Liver (tissue), 9 donors: ENCODE results near the gene AP4E1. TPM values are rescaled to one million over a fixed set of nuclear protein-coding genes. Genes with fewer than 3 reads are reported as not detected.

Experiments used
- DNase-seq: peaks from one replicate; pipeline ENCODE4 v3.0.0-alpha.2; 2017; ENCODE audit warnings: low spot score
- H3K27ac ChIP-seq, 2 donors: one replicate each; pipeline ENCODE4 v1.7.0; 2013; ENCODE audit warnings: inconsistent platforms in 2 of 2, low read length in 2 of 2, control low read depth in 1 of 2, low read depth in 1 of 2, mild to moderate bottlenecking in 1 of 2
- H3K27me3 ChIP-seq, 4 donors: one replicate each; pipeline versions ENCODE4 v1.6.1 to v1.7.0; 2013; ENCODE audit warnings: low read length in 3 of 4, inconsistent platforms in 1 of 4, mild to moderate bottlenecking in 1 of 4, moderate library complexity in 1 of 4; ENCODE audit not compliant: control insufficient read depth in 4 of 4, insufficient read depth in 4 of 4
- H3K36me3 ChIP-seq, 4 donors: one replicate each; pipeline versions ENCODE4 v1.6.1 to v1.7.0; 2013; ENCODE audit warnings: low read length in 3 of 4, mild to moderate bottlenecking in 3 of 4, low read depth in 1 of 4, moderate library complexity in 1 of 4; ENCODE audit not compliant: control insufficient read depth in 4 of 4, insufficient read depth in 3 of 4
- H3K4me1 ChIP-seq, 4 donors: one replicate each; pipeline versions ENCODE4 v1.6.1 to v1.7.0; 2013; ENCODE audit warnings: low read length in 3 of 4, mild to moderate bottlenecking in 3 of 4, moderate library complexity in 1 of 4; ENCODE audit not compliant: control insufficient read depth in 4 of 4, insufficient read depth in 4 of 4
- H3K4me3 ChIP-seq, 3 donors: one replicate each; pipeline versions ENCODE4 v1.6.1 to v1.7.0; 2013; ENCODE audit warnings: low read length in 3 of 3, control low read depth in 1 of 3, low read depth in 1 of 3, mild to moderate bottlenecking in 1 of 3
- H3K9ac ChIP-seq, 2 donors: one replicate each; pipeline ENCODE4 v1.7.0; 2013; ENCODE audit warnings: low read length in 2 of 2, mild to moderate bottlenecking in 2 of 2, moderate library complexity in 2 of 2, control low read depth in 1 of 2, low read depth in 1 of 2
- H3K9me3 ChIP-seq, 4 donors: one replicate each; pipeline versions ENCODE4 v1.6.1 to v1.7.0; 2013; ENCODE audit warnings: low read length in 3 of 4; ENCODE audit not compliant: control insufficient read depth in 4 of 4
- FOXA1 ChIP-seq: IDR thresholded peaks from 2 replicates; pipeline ENCODE4 v1.6.1; 2016; ENCODE audit warnings: antibody characterized with exemption
- FOXA2 ChIP-seq: IDR thresholded peaks from 2 replicates; pipeline ENCODE4 v1.6.1; 2016; ENCODE audit warnings: antibody characterized with exemption
- GABPA ChIP-seq, 2 donors: IDR thresholded peaks in 1 of 2; conservative IDR thresholded peaks in 1 of 2; 2 replicates each; pipeline ENCODE4 v1.6.1; 2016; ENCODE audit warnings: antibody characterized with exemption in 2 of 2, mild to moderate bottlenecking in 1 of 2, moderate library complexity in 1 of 2
- HNF4A ChIP-seq, 2 donors: conservative IDR thresholded peaks; 2 replicates each; pipeline ENCODE4 v1.6.1; 2016; ENCODE audit warnings: antibody characterized with exemption in 2 of 2, mild to moderate bottlenecking in 2 of 2
- JUND ChIP-seq, 2 donors: IDR thresholded peaks; 2 replicates each; pipeline ENCODE4 v1.6.1; 2016; ENCODE audit warnings: antibody characterized with exemption in 2 of 2
- MAX ChIP-seq: IDR thresholded peaks from 2 replicates; pipeline ENCODE4 v1.6.1; 2016; ENCODE audit warnings: antibody characterized with exemption
- NR2F2 ChIP-seq: IDR thresholded peaks from 2 replicates; pipeline ENCODE4 v1.6.1; 2016; ENCODE audit warnings: antibody characterized with exemption
- REST ChIP-seq: IDR thresholded peaks from 2 replicates; pipeline ENCODE4 v1.6.1; 2016; ENCODE audit warnings: antibody characterized with exemption, mild to moderate bottlenecking
- RXRA ChIP-seq, 2 donors: IDR thresholded peaks; 2 replicates each; pipeline ENCODE4 v1.6.1; 2017 to 2018; ENCODE audit warnings: antibody characterized with exemption in 2 of 2, mild to moderate bottlenecking in 1 of 2
- SP1 ChIP-seq: IDR thresholded peaks from 2 replicates; pipeline ENCODE4 v1.6.1; 2018; ENCODE audit warnings: antibody characterized with exemption, mild to moderate bottlenecking
- TAF1 ChIP-seq: conservative IDR thresholded peaks from 2 replicates; pipeline ENCODE4 v1.6.1; 2016; ENCODE audit warnings: antibody characterized with exemption, mild to moderate bottlenecking
- WGBS: extraction: QIAGEN DNeasy Blood & Tissue Kit; methylation state at CpG from one replicate; pipeline ENCODE4 v1.1.7; 2013; 5-methylcytosine and 5-hydroxymethylcytosine counted together
- polyA plus RNA-seq, 2 donors: library from polyadenylated mRNA; stranded (reverse) in 1 of 2; unstranded in 1 of 2; fragments of 200-250 nt in 1 of 2; fragments of >200 nt in 1 of 2; fragmentation: Nextera tagmentation in 1 of 2; extraction: Ambion mirVana in 1 of 2; gene quantifications; one replicate each; pipeline versions ENCODE4 v1.2.1 to v1.2.3, GENCODE V29; 2013 to 2015
- total RNA-seq, 2 donors: library from RNA; depleted of rRNA; stranded (reverse); fragments of >200 nt; gene quantifications; one replicate each; pipeline ENCODE4 v1.2.3, GENCODE V29; 2014
- TF ChIP-seq, protein P1 (sequence below): fragments of 150-350 bp; IDR thresholded peaks from 2 replicates; pipeline ENCODE4 v1.5.1; 2017; ENCODE audit warnings: improper control_type of control experiment, low read depth, low read length; ENCODE audit not compliant: missing input control
- TF ChIP-seq, protein P2 (sequence below): IDR thresholded peaks from 2 replicates; pipeline ENCODE4 v1.6.1; 2016; ENCODE audit warnings: antibody characterized with exemption
- TF ChIP-seq, protein P3 (sequence below): IDR thresholded peaks from 2 replicates; pipeline ENCODE4 v1.6.1; 2016; ENCODE audit warnings: antibody characterized with exemption
- donor health status: healthy.
- donor health status: healthy.
- donor health status: healthy.
- donor health status: healthy.
- donor health status: healthy.

AP4E1 gene
- total and polyA plus RNA-seq, 4 donors, result 1.3 to 10.2 (median 4.6) TPM

DNA sequence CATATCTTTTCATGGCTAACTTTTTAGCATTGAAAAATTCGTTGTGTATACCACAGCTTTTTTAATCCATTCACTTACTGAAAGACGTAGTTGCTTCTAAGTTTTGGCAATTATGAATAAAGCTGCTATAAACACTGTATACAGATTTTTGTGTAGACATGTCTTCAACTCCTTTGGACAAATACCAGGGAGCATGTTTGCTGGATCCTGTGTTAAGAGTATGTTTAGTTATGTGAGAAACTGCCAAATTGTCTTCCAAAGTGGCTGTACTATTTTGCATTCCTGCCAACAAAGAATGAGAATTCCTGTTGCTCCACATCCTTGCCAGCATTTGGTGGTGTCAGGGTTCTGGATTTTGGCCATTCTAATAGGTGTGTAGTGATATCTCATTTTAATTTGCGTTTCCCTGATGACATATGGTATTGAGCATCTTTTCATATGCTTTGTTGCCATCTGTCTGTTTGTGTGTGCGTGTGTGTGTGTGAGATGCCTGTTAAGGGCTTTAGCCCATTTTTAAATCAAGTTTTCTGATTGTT is 98.7 kb downstream of the AP4E1 start (continued):
- TF ChIP-seq, protein P1, sequence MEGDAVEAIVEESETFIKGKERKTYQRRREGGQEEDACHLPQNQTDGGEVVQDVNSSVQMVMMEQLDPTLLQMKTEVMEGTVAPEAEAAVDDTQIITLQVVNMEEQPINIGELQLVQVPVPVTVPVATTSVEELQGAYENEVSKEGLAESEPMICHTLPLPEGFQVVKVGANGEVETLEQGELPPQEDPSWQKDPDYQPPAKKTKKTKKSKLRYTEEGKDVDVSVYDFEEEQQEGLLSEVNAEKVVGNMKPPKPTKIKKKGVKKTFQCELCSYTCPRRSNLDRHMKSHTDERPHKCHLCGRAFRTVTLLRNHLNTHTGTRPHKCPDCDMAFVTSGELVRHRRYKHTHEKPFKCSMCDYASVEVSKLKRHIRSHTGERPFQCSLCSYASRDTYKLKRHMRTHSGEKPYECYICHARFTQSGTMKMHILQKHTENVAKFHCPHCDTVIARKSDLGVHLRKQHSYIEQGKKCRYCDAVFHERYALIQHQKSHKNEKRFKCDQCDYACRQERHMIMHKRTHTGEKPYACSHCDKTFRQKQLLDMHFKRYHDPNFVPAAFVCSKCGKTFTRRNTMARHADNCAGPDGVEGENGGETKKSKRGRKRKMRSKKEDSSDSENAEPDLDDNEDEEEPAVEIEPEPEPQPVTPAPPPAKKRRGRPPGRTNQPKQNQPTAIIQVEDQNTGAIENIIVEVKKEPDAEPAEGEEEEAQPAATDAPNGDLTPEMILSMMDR, result no peak
- TF ChIP-seq JUND (IDR thresholded peaks at IDR 0.05) (no peak), HNF4A (conservative IDR thresholded peaks at IDR 0.05) (no peak), FOXA1 (no peak)

- no peak for DNase-seq
- no peak overlapping the region for H3K9ac ChIP-seq
- H3K4me3 ChIP-seq, result no peak overlapping the region
- H3K36me3 ChIP-seq, result peaks cover 0 to 5% (median 0%) of the 10 kb centered on the region in 4 donors
- 79% methylated on average over 1 of the region's 1 CpG for WGBS
- TF ChIP-seq NR2F2, result no peak
- no peak for TF ChIP-seq HNF4A (conservative IDR thresholded peaks at IDR 0.05)
- TF ChIP-seq, protein P2, sequence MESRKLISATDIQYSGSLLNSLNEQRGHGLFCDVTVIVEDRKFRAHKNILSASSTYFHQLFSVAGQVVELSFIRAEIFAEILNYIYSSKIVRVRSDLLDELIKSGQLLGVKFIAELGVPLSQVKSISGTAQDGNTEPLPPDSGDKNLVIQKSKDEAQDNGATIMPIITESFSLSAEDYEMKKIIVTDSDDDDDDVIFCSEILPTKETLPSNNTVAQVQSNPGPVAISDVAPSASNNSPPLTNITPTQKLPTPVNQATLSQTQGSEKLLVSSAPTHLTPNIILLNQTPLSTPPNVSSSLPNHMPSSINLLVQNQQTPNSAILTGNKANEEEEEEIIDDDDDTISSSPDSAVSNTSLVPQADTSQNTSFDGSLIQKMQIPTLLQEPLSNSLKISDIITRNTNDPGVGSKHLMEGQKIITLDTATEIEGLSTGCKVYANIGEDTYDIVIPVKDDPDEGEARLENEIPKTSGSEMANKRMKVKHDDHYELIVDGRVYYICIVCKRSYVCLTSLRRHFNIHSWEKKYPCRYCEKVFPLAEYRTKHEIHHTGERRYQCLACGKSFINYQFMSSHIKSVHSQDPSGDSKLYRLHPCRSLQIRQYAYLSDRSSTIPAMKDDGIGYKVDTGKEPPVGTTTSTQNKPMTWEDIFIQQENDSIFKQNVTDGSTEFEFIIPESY, result no peak
- no peak for TF ChIP-seq GABPA (IDR thresholded peaks at IDR 0.05 in 1 of 2, conservative IDR thresholded peaks at IDR 0.05 in 1 of 2)
- TF ChIP-seq FOXA1, result no peak
- TF ChIP-seq REST, result no peak
- TF ChIP-seq TAF1, result no peak
- no peak for TF ChIP-seq JUND (IDR thresholded peaks at IDR 0.05)
- TF ChIP-seq MAX, result no peak
- TF ChIP-seq FOXA2, result no peak
- TF ChIP-seq SP1, result no peak
- TF ChIP-seq, protein P3, sequence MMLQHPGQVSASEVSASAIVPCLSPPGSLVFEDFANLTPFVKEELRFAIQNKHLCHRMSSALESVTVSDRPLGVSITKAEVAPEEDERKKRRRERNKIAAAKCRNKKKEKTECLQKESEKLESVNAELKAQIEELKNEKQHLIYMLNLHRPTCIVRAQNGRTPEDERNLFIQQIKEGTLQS, result no peak
- TF ChIP-seq RXRA (IDR thresholded peaks at IDR 0.05), result no peak
- no peak overlapping the region for H3K27ac ChIP-seq
- H3K27me3 ChIP-seq, result no peaks in the 10 kb centered on the region
- no peaks in the 10 kb centered on the region for H3K4me1 ChIP-seq
- H3K9me3 ChIP-seq, result no peaks in the 10 kb centered on the region
These were observed 102.7 kb downstream of the AP4E1 start for GRCh38 chr15:51011212-51011611.
